GM23248 (cell line): ENCODE results near the gene TEN1.

Experiments
- EZH2 ChIP-seq: fragments of 200-600 bp; sonication (generic); IDR thresholded peaks from 2 replicates; pipeline ENCODE4 v1.6.1; 2018; ENCODE audit warnings: antibody characterized with exemption, mild to moderate bottlenecking; ENCODE audit not compliant: insufficient read depth, poor library complexity, severe bottlenecking
- EZH2phosphoT487 ChIP-seq: fragments of 200-600 bp; sonication (generic); IDR thresholded peaks from 2 replicates; pipeline ENCODE4 v1.6.1; 2018; ENCODE audit warnings: antibody characterized with exemption, moderate library complexity, mild to moderate bottlenecking, low read depth; ENCODE audit not compliant: insufficient read depth

GRCh38 chr17:76008208-76008607, 29.2 kb downstream of the TEN1 start:
- TF ChIP-seq EZH2 (no peak), EZH2phosphoT487 (no peak)
